ENCODE measurements around the gene MRPL48.

DNA sequence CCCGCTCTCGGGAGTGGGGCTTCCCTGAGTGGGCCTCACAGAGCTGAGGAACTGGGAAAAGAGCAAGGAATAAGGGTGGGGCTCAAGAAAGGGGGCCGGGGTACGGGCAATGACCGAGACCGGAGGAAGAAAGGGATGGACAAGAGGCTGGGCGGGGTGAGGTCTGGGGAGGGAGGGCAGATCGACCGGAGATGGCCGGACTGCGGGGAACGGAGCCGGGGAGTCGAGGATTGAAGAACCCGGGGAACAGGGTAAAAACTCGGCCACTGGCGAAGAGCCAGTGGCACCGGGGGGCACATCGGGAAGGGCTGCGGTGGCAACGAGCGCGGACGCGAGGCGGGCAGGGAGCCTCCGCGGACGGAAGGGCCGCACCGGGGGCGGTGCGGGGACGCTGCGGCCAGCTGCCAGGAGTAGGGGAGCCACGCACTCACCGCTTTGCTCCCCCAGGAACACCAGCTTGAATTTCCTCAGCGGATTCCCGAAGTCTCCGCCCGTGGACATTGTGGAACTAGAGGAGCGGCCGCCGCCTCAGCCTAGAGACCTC lies 27.5 kb upstream of the MRPL48 start:
- TF ChIP-seq SUZ12 (IDR thresholded peaks at IDR 0.05; ENCODE audit: extremely low read depth, insufficient read depth, insufficient read length): no peak
- no peak for TF ChIP-seq YY1 (IDR thresholded peaks at IDR 0.05; ENCODE audit: insufficient read depth, insufficient read length)

Measured in NT2/D1 (cell line).